Measurements from ENCODE around the gene RTL5. TPM values are rescaled to one million over a fixed set of nuclear protein-coding genes. Genes with fewer than 3 reads are reported as not detected.

Gene RTL5
- total and polyA plus RNA-seq, 10 of the 15 experiments (the other 5 are each of a cell fraction or from before 2014, with no cell fraction given), result under 0.01 to 0.10 (median 0.03) TPM; not detected in 5

DNA sequence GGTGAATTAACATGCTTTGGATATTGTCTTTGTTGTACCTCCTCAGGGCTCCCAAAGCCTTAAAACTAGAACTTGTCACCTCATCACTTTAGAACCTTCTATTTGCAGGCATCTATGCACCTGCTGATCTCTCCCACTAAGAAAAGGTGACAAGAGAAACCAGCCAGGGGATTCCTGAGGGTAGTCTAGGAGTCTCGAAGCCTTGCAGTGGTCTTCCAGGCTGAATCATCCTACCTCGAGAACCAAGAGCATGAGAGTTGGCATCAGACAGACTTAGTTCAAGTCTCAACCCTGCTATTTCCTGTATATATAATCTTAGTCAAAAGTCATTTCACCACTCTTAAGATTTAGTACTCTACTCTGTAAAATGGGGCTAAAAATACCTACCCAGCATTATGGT, 29.6 kb downstream of the RTL5 start:
- Histone ChIP-seq H4K20me1 (ENCODE audit: control insufficient read depth, insufficient read depth) (no peaks in the 10 kb centered on the region), H3K4me1 (ENCODE audit: control insufficient read depth, insufficient read depth, low read length) (peaks cover 25% of the 10 kb centered on the region), H3K9me3 (replicated peaks; ENCODE audit: control insufficient read depth, insufficient read depth, low read length) (no peaks in the 10 kb centered on the region), H3K27ac (ENCODE audit: control insufficient read depth, insufficient read depth) (no peak overlapping the region), H3K4me2 (ENCODE audit: control insufficient read depth, insufficient read depth) (no peak overlapping the region), H3K27me3 (replicated peaks in 1 of 2; ENCODE audit: control insufficient read depth in 2 of 2, insufficient read depth in 2 of 2, low read length in 1 of 2) (no peaks in the 10 kb centered on the region), H3K36me3 (ENCODE audit: control insufficient read depth in 2 of 2, insufficient read depth in 2 of 2, low read length in 1 of 2) (no peaks in the 10 kb centered on the region), H2AFZ (ENCODE audit: control insufficient read depth, low read depth, low read length) (no peak overlapping the region), H3K79me2 (ENCODE audit: control insufficient read depth, insufficient read depth, low read length) (no peaks in the 10 kb centered on the region), H3K9ac (ENCODE audit: control insufficient read depth, insufficient read depth, low read length) (no peak overlapping the region), H3K4me3 (no peak overlapping the region)
- in situ Hi-C loops (cut with MboI), result no loop called here
- ChIA-PET CTCF (interaction anchor here (1.5 kb wide), 1 partner anchor 81 kb away, joined by 5 read pairs; no protein-coding TSS in a partner anchor), RAD21 (ENCODE audit: unreplicated experiment) (no interaction called here), POLR2A (no interaction called here), SMC1A (ENCODE audit: uncharacterized antibody, unreplicated experiment) (no interaction called here)
- no peak for DNase-seq (ENCODE audit: low read depth, low spot score)
- no peak for FAIRE-seq
- BruUV-seq (replicated peaks), result no TSS peak
- ATAC-seq, result no peak
- 0% methylated on average over 2 of the region's 2 CpGs for whole genome bisulfite sequencing (ENCODE audit: insufficient coverage, insufficient replicate concordance, low lambda C conversion rate, missing lambda C conversion rate)
- intact Hi-C loops (cut with micrococcal nuclease; ENCODE audit: unreplicated experiment), result loop anchor here (10.0 kb wide), 1 partner anchor 587 kb away; no protein-coding TSS in a partner anchor
- TF ChIP-seq ESRRA (IDR thresholded peaks at IDR 0.05; ENCODE audit: low read length) (no peak), E2F8 (IDR thresholded peaks at IDR 0.05; ENCODE audit: low read depth, partially characterized antibody) (no peak), ZZZ3 (IDR thresholded peaks at IDR 0.05; ENCODE audit: control insufficient read depth, insufficient read length, low read depth) (no peak), WRNIP1 (IDR thresholded peaks at IDR 0.05; ENCODE audit: borderline replicate concordance, low read depth, low read length) (no peak), SREBF2 (IDR thresholded peaks at IDR 0.05; ENCODE audit: low read length) (no peak), BCL11A (IDR thresholded peaks at IDR 0.05; ENCODE audit: low read depth, low read length) (no peak), ZNF274 (IDR thresholded peaks at IDR 0.05; ENCODE audit: insufficient read depth, insufficient read length) (no peak), SP1 (IDR thresholded peaks at IDR 0.05; ENCODE audit: low read depth, low read length) (no peak), MTA3 (IDR thresholded peaks at IDR 0.05; ENCODE audit: borderline replicate concordance, low read length) (no peak), TCF7 (IDR thresholded peaks at IDR 0.05; ENCODE audit: borderline replicate concordance) (no peak), HSF1 (IDR thresholded peaks at IDR 0.05; ENCODE audit: low read depth, low read length) (no peak)
- TF ChIP-seq, protein P1, sequence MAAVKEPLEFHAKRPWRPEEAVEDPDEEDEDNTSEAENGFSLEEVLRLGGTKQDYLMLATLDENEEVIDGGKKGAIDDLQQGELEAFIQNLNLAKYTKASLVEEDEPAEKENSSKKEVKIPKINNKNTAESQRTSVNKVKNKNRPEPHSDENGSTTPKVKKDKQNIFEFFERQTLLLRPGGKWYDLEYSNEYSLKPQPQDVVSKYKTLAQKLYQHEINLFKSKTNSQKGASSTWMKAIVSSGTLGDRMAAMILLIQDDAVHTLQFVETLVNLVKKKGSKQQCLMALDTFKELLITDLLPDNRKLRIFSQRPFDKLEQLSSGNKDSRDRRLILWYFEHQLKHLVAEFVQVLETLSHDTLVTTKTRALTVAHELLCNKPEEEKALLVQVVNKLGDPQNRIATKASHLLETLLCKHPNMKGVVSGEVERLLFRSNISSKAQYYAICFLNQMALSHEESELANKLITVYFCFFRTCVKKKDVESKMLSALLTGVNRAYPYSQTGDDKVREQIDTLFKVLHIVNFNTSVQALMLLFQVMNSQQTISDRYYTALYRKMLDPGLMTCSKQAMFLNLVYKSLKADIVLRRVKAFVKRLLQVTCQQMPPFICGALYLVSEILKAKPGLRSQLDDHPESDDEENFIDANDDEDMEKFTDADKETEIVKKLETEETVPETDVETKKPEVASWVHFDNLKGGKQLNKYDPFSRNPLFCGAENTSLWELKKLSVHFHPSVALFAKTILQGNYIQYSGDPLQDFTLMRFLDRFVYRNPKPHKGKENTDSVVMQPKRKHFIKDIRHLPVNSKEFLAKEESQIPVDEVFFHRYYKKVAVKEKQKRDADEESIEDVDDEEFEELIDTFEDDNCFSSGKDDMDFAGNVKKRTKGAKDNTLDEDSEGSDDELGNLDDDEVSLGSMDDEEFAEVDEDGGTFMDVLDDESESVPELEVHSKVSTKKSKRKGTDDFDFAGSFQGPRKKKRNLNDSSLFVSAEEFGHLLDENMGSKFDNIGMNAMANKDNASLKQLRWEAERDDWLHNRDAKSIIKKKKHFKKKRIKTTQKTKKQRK (IDR thresholded peaks at IDR 0.05; ENCODE audit: low read depth, low read length), result no peak
- TF ChIP-seq, protein P2, sequence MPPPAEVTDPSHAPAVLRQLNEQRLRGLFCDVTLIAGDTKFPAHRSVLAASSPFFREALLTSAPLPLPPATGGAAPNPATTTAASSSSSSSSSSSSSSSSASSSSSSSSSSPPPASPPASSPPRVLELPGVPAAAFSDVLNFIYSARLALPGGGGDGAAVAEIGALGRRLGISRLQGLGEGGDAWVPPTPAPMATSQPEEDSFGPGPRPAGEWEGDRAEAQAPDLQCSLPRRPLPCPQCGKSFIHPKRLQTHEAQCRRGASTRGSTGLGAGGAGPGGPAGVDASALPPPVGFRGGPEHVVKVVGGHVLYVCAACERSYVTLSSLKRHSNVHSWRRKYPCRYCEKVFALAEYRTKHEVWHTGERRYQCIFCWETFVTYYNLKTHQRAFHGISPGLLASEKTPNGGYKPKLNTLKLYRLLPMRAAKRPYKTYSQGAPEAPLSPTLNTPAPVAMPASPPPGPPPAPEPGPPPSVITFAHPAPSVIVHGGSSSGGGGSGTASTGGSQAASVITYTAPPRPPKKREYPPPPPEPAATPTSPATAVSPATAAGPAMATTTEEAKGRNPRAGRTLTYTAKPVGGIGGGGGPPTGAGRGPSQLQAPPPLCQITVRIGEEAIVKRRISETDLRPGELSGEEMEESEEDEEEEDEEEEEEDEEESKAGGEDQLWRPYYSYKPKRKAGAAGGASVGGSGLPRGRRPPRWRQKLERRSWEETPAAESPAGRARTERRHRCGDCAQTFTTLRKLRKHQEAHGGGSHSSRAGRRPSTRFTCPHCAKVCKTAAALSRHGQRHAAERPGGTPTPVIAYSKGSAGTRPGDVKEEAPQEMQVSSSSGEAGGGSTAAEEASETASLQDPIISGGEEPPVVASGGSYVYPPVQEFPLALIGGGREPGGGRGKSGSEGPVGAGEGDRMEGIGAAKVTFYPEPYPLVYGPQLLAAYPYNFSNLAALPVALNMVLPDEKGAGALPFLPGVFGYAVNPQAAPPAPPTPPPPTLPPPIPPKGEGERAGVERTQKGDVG (CRISPR knock-in tag; IDR thresholded peaks at IDR 0.05), result no peak

Measured in GM12878 (cell line).